ENCODE measurements around the gene CCDC175.

- no peak for TF ChIP-seq CTCF (IDR thresholded peaks at IDR 0.05; ENCODE audit: low read length)
- no peak for TF ChIP-seq EZH2 (optimal IDR thresholded peaks at IDR 0.05; ENCODE audit: low read depth, low read length)
- no peak for TF ChIP-seq EZH2phosphoT487 (IDR thresholded peaks at IDR 0.05; ENCODE audit: low read length)
These were observed 6.5 kb downstream of the CCDC175 start for GRCh38 chr14:59570122-59570521.
